HG02938 (cell line): Measurements from ENCODE around the gene PRKN.

Source experiments
- ATAC-seq: cut with Tn5 transposase; IDR thresholded peaks from one replicate; pipeline ENCODE4 v1.9.1; 2021; ENCODE audit warnings: mild to moderate bottlenecking, moderate library complexity; ENCODE audit not compliant: unreplicated experiment

Gene PRKN

DNA sequence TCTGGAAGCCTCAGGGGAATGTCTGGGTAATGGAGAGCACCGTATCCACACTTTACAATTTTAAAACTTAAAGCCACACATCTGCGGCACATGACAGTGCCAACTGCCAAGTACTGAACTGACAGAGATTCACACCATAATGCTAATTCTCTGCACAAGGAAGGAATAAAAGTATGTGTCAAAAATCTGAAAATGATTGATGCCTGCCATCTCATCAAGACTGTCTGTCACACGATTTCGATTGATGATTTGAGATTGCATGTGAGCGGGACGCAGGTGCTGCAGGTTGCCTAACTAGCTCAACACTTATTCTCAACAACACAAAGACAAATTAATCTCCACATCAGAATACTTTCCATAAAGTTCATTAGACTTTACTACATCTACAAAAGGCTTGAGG lies 391.2 kb downstream of the PRKN start:
- ATAC-seq, result no peak

DNA sequence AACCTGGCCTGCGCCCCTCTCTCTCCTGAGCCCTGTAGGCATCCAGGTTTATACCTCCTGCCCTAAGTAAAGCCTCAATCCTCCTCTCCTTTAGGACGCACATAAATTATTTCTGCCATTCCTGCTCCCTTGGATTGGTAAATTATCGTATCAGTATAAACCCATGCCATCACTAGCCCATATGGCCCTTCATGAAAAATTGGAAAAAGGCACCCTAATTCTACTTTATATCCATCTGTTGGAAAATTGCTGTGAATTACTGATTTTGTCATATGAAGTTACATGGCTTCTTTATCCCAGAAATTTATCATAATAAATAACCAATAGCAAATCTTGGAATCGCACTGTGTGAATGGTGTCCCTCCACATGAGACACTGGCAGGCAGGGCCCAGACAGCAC lies 395.2 kb downstream of the PRKN start:
- no peak for ATAC-seq

DNA sequence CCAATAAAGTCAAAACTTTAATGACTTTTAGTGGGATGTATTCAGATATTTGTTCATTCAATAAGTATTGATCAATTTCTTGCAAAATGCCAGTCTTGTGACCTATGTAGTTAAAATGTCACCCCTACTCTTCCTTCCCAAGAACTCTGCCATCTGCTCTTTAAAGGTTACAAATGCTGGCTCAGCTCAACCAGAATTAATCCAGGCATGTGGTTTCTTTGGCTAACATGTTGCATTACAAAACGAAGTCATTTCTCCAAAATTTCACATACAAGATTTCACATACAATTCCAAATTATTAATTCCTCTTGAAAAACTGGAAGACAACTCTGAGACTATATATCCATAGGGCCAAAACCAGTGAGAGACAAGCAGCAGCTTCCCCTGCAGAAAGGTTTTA lies 395.7 kb downstream of the PRKN start:
- ATAC-seq, result no peak

DNA sequence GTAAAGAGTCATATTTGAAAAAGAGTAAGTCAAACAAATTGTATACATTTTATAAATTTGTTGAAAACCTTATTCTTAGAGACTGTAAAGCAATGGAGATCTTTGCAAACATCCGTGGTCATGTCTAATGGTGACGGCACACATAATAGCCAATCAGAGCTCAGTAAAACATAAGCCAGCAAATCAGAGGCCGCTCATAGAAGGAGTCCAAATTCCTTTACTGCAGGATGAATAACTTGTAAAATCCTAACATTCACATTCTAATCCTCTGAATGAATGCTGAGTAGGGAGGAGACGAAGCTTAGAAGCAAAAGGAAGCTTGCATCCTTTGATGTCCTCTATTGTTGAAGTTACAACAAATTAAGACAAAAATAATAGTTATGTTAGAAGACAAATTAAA lies 401.7 kb downstream of the PRKN start:
- ATAC-seq, result no peak

DNA sequence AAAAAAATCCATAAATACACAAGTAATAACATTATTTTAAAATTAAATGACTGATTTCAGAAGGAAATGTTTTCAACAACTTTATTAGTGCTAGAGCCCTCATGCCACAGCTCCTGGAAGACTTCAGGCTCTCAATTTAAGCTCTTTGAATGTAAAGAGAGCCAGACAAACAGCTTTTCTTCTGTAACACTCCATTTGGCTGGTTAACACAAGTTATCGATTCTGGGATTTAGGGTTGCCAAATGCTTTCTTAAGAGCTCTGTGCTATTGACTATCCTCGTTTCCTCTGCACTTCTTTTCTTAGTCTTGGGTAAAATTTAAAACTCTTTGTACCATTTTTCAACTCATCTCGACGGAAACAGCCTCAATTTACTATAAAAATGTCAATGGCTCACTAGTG lies 402.5 kb downstream of the PRKN start:
- ATAC-seq, result no peak

DNA sequence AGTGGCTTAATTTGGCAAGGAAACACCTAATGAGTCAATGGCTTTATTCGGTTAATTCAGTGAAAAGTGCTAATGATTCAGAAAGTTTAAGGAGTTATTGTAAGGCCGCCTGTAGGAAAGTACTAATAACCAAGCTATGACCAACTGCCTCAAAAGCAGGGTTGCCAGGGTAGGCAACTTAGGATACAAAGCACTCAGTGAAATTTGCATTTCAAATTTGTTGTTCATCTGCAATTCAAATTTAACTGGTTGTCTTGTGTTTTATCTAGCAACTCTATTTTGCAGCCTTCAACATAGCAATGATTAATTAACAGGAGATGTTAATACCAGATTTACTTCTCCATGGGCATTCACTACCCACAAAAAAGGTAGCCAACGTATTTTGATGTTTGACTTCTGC lies 412.3 kb downstream of the PRKN start:
- no peak for ATAC-seq

DNA sequence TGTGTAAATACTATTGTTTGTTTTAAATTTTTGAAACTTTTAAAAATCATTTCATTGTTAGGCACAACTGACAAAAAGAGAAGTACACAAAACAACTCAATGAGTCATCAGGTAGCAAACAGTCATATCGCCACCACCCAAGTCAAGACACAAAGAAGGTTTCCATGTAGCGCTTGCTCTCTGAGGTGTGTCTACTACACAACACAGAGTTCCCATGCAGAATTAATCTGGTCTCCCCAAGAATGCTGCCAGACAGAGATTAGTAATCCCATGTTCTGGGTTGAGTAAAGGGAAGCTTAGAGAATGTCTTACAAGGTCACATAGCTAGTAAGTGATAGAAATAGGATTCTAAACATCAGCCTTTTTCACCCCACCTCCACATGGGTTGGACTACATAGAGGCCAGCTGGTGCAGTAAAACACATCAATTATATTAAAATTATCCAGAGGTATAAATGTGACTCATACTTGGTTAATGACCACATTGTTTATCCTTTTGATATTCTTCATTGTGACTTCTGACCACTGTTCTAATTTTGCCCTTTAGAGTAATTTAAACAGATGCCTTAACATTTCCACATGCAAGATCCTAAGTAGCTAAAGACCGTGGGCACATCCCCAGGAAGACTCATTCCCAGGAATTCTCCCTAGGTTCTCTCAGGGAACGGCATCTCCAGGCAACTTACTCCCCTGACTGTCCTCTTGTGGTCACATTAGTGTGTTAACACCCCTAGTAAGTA lies 413.5 kb downstream of the PRKN start:
- no peak for ATAC-seq

DNA sequence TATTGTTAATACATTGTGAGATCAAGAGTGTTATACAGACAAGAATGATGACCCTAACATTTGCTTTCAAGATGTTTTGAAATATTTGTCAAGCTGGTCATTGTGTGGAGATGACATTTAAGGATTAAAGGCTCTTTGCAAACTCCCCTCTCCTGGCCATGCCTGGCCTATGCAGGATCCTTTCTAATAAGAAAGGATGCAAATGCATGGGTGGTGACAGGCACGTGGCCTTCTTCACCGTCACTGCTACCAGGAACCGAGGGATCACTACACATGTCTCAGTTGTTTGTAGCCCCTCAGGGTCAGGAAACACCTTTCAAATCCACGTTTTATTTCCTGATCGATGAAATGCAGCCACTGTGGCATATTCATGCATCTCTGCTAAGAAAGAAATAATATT lies 419.7 kb downstream of the PRKN start:
- ATAC-seq, result no peak

DNA sequence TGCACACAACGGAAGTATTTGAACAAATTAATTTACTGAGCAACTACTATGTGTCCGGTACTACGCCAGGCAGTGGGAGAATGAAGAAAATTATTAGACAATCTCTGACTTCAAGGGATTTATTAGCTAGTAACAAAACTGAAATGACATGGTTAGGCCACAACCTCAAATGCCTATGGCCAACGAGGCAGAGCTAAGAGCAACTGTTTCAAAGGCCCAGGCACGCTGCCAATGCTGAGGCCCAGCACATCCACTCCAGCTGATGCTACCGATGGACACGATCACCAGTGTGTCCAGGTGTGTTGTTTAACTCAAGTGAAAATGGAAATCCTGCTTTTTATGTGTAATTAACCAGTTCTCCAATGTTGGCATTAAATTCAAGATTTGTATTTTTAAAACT lies 420.9 kb downstream of the PRKN start:
- ATAC-seq, result no peak

DNA sequence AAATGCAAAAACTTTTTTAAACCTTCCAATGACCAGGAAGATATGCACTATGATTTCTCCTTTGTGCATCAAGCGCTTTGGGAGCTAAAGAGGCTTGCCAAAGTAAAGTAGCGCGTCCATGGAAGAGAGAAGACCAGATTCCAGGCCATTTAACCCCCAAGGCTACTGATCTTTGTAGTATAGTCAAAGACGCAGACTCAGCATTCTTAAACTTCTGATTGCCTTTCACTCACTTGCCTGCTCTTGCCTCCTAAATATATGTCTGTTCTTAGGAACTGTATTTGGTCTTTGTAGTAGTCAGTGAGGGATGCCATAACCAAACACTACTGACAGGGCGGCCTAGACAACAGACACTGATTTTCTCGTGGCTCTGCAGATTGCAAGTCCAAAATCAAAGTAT lies 426.4 kb downstream of the PRKN start:
- no peak for ATAC-seq

DNA sequence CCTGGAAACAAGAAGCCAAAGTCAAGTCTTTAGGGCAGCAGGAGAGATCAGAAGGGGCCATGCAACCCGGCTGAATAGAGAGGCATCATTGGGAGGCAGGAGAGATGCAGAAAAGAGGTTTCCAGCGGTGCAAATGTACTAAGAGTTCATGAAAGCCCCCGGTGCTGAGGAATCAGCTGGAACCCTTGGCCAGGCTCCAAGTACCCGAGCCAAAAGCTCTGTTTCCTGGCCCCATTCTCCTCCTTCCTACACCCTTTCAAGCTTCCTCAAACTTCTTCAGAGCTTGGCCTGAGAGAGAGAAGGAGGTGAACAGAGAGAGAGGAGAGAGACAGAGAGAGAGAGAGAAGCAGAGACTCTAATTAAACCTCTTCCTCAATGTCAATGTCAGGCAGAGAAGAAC lies 433.5 kb downstream of the PRKN start:
- ATAC-seq, result no peak

DNA sequence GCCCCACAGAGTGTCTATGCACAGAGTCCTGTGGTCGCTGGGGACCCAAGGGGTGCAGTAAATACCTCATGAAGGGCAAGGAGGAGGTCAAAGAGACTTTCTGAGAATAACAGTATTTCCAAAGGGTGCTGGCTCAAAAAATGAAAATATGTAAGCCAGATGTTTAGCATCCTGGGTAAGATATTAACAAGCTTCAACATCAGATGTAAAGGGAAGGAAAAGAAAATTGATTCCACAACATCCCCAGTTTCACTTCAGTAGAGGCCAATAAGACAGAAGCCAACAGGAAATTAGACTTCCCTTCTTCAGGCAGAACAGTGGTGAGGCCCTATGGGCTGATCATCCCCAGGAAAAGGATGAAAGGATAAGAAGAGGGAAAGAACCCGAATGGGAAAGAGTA lies 434.7 kb downstream of the PRKN start:
- no peak for ATAC-seq

DNA sequence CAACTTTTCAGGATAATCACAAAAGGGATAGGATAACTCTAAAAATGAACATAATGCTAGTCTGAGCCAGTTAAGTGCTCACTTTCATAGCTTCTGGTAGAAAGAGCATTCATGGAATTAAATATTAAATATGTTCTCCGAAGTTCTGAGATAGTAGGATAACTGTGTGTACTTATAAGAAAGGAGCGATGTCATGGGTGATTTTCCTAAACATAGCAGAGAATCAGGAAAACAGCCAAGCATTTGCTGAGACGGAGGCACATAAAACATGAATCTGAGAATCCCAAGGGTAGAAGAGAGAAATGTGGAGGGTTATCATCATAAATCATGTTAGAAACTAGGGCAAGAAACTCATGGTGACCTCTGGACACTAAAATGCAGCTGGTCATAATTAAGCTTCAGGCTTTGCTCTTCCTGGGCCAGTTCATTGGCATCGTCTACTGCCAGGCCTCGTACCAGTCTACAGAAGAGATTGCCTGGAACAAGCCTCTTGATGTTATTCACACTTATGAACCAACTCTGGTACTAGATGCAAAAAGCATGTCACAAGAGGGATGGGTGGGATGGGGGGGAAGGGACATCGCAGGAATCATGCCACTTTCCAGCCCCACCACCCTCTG lies 436.6 kb downstream of the PRKN start:
- no peak for ATAC-seq

DNA sequence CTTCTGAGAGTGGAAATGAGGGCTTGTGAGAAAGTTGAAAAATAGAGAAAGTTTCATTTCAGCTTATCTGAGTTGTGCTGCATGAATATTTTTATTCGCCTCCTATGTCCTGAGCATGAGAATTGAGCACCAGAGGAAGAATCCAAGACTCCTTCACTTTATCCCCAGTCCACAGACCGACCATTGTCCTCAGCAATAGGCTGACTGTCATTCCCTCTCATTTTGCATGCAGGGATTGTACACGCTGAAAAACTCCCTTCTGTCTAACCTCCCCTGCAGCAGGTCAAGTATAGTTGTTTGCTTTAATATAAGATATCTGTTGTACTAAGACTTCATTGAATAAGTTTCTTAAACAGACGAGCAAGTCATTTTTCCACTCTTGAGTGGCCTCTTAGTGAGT lies 437.6 kb downstream of the PRKN start:
- ATAC-seq, result no peak

DNA sequence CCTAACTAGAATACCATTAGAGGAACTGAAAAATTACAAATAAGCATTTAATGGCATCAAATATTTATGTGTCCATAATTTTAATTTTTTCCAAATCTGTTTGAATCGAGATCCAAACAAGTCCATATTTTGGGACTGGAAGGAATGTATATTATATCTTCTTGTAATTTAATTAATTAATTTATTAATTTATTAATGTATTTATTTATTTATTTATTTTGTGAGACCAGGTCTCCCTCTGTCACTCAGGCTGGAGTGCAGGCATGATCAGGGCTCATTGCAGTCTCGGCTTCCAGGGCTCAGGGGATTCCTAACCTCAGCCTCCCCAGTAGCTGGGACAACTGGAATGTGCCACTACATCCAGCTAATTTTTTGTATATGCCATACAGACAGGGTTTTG lies 453.6 kb downstream of the PRKN start:
- ATAC-seq, result no peak

DNA sequence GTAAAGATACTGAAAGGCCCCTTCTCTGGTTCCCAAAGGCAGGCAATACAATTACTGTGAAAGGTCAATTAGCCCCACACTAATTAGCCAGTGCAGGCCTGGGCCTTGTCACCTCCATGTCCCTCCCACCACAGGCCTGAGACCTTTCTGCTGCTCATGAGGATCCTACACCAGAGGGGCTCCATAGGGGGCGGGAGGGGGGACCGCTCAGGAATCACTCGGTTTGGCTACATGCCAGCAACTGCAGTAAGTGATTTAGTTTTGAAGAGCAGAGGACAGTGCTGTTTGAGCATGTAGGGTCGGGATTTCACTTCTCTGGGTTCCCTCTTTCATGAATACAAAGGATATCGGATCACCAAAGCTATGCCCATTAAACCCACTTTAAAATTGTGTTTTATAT lies 455.6 kb downstream of the PRKN start:
- no peak for ATAC-seq

DNA sequence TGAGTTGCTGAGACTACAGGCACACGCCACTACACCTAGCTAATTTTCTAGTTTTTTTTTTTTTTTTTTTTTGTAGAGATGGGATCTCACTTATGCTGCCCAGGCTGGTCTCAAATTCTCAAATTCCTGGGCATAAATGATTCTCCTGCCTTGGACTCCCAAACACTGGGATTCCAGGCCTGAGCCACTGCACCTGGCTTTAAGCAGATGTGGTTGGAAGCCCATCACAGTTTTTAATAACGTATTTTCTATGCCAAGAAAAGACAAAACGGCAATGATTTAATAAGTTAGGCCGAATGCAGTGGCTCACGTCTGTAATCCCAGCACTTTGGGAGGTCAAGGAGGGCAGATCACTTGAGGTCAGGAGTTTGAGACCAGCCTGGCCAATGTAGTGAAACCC lies 456.6 kb downstream of the PRKN start:
- no peak for ATAC-seq

DNA sequence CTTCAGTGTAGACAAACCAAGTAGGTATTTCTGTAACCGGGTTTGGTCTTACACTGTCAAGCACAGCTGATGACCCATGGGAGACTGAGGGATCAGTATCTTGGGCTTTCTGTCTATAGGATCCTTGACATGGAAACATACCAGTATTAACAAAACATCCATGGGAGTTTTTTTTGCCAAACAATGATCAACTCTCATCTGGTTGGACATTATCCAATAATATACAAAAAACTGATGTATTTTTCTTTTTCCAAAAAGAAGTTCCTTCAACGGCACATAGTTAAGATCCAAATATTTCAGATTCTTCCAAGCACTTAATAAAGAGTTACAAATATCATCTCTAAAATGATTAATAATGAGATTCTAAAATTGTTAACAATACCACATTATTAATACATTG lies 459.9 kb downstream of the PRKN start:
- no peak for ATAC-seq

DNA sequence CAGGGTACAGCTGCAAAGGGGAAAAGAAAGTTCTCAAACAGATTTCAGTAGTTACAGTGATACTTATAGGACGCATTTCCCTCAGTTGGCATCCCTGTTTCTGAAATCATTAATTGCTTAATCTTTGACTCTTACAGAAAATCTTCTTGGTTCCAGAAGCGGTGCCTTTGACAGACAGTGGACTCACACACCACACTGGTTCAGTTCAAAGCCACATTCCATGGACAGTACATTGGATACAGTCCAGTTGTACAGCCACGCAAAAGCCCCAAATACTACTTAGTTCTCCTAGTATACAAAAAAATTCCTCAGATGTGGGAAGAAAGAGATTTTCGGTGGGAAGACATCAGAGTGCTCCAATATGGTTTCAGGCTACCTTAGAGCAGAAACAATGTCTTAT lies 460.4 kb downstream of the PRKN start:
- no peak for ATAC-seq

DNA sequence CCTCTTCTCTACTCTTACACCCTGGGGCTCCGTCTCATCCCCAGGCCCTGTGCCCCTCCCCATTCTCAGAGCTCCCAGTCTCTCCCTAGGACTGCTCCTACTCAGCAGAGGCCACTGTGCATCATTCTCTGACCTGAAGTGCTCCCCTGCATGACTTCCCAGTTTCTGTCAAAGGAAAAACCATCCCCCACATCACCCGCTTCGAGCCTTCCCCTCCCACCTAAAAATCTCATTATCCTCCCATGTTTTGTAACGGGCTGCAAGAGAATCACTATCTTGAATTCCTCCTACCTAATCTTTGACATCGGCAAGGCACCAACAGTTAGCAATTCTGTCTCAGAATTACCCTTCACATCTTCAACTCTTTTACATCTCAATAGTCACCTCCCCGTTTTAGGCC lies 463.0 kb downstream of the PRKN start:
- ATAC-seq, result no peak

DNA sequence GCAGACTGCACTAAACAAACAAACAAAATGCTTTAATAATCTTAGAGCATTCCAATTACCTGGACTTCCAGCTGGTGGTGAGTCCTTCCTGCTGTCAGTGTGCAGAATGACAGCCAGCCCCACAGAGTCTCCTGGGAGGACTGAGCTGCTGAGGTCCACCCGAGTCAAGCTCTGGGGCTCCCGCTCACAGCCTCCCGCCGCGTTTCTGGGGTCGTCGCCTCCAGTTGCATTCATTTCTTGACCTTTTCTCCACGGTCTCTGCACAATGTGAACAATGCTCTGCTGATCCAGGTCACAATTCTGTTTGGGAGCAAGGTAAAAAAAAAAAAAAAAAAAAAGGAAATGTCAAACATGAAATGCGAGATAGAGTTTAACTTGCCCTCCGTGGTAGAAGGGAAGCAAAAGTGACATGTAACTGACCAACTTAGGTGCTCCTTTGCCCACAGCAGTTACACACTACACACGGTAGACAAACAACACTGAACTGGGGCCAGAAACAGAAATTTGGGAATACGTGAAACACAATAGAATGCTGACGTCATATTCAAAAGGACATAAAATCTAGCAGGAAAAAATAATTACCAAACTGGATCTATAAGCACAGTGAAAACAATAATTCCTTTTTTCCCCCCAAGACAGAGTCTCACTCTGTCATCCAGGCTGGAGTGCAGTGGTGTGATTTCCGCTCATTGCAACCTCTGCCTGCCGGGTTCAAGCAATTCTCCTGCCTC lies 464.9 kb downstream of the PRKN start:
- no peak for ATAC-seq

DNA sequence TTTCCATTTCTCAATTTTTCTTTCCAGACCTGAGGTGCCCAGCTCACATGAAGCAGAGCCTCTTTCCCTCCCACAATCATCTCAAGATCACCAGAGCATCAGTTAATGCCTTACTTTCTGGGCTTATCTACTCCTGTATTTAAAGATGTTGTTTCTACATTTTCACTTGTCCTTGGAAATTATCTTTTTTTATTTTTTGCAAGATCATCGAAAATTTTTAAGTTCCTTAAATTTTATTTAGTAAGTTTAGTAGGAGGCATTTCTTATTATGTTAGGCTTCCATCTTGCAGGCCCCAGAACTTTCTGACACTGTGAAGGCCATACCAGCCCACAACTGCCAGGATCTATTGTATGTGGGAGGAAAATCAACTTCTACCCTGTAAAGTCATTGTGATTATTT lies 466.0 kb downstream of the PRKN start:
- no peak for ATAC-seq
